HepG2 (cell line): ENCODE measurements around the gene KLF13. TPM values are rescaled to one million over a fixed set of nuclear protein-coding genes. Genes with fewer than 3 reads are reported as not detected.

Source experiments
- BRD4 ChIP-seq: sonication (generic); formaldehyde crosslinking; IDR thresholded peaks from 2 replicates; pipeline ENCODE4 v1.4.0; 2020; ENCODE audit warnings: missing genetic modification reagents
- CBX1 ChIP-seq: IDR thresholded peaks from one replicate; pipeline ENCODE4 v1.6.1; 2016; ENCODE audit warnings: antibody characterized with exemption, low read depth
- DNMT3B ChIP-seq: conservative IDR thresholded peaks from 2 replicates; pipeline ENCODE4 v1.6.1; 2016; ENCODE audit warnings: missing biosample characterization, control low read depth
- EED ChIP-seq: sonication (generic); formaldehyde crosslinking; IDR thresholded peaks from 2 replicates; pipeline ENCODE4 v1.5.0; 2020; ENCODE audit warnings: mild to moderate bottlenecking, missing genetic modification reagents
- HMGA1 ChIP-seq: sonication (generic); formaldehyde crosslinking; conservative IDR thresholded peaks from 2 replicates; pipeline ENCODE4 v1.4.0; 2020; ENCODE audit warnings: missing genetic modification reagents
- HOXA9 ChIP-seq: sonication (generic); formaldehyde crosslinking; IDR thresholded peaks from 2 replicates; pipeline ENCODE4 v1.8.1; 2022; ENCODE audit warnings: missing genetic modification reagents, mild to moderate bottlenecking, moderate library complexity, borderline replicate concordance
- JDP2 ChIP-seq: sonication (generic); formaldehyde crosslinking; IDR thresholded peaks from 2 replicates; pipeline ENCODE4 v1.8.1; 2022; ENCODE audit warnings: missing genetic modification reagents, borderline replicate concordance
- KDM2A ChIP-seq: sonication (generic); formaldehyde crosslinking; IDR thresholded peaks from 2 replicates; pipeline ENCODE4 v1.4.0; 2020; ENCODE audit warnings: low read depth, missing genetic modification reagents, borderline replicate concordance
- MXI1 ChIP-seq: IDR thresholded peaks from 3 replicates; pipeline ENCODE4 v1.6.1; 2012; ENCODE audit warnings: low read depth, low read length, inconsistent platforms, borderline replicate concordance
- SP5 ChIP-seq: IDR thresholded peaks from 2 replicates; pipeline ENCODE4 v1.6.1; 2016; ENCODE audit warnings: low read depth, borderline replicate concordance
- ZBTB34 ChIP-seq: sonication (generic); formaldehyde crosslinking; IDR thresholded peaks from 2 replicates; pipeline ENCODE4 v1.8.0; 2022; ENCODE audit warnings: mild to moderate bottlenecking, missing genetic modification reagents
- ZBTB4 ChIP-seq: sonication (generic); formaldehyde crosslinking; IDR thresholded peaks from 2 replicates; pipeline ENCODE4 v1.4.0; 2020; ENCODE audit warnings: missing genetic modification reagents, mild to moderate bottlenecking, borderline replicate concordance
- ZFY ChIP-seq: sonication (generic); formaldehyde crosslinking; IDR thresholded peaks from 2 replicates; pipeline ENCODE4 v1.4.0; 2020; ENCODE audit warnings: missing genetic modification reagents
- ZNF281 ChIP-seq: sonication (generic); formaldehyde crosslinking; IDR thresholded peaks from 2 replicates; pipeline ENCODE4 v1.4.0; 2020; ENCODE audit warnings: missing genetic modification reagents, borderline replicate concordance
- ZNF496 ChIP-seq: sonication (generic); formaldehyde crosslinking; IDR thresholded peaks from 2 replicates; pipeline ENCODE4 v1.8.1; 2023; ENCODE audit warnings: mild to moderate bottlenecking, moderate library complexity, missing genetic modification reagents; ENCODE audit not compliant: insufficient replicate concordance
- ZNF577 ChIP-seq: sonication (generic); formaldehyde crosslinking; IDR thresholded peaks from 2 replicates; pipeline ENCODE4 v1.4.0; 2020; ENCODE audit warnings: mild to moderate bottlenecking, low read depth, missing genetic modification reagents, borderline replicate concordance
- polyA plus RNA-seq, 8 experiments: library from polyadenylated mRNA; depleted of rRNA in 3 of 8; stranded (reverse) in 7 of 8; unstranded in 1 of 8; fragments of >200 nt; fragmentation: Illumina TruSeq in 4 of 8; extraction: Trizol in 4 of 8; gene quantifications; 2 replicates each; pipeline versions ENCODE4 v1.2.1 to v1.2.3, GENCODE V29; 2011 to 2016; ENCODE audit warnings: low read depth in 4 of 8, missing spikeins in 1 of 8, mixed read lengths in 1 of 8; ENCODE audit not compliant: insufficient read depth in 1 of 8
- total RNA-seq, 5 experiments: library from RNA; depleted of rRNA; stranded (reverse); fragments of >200 nt; fragmentation: Illumina TruSeq; extraction: Trizol; gene quantifications; 2 replicates each; pipeline ENCODE4 v1.2.3, GENCODE V29; 2016; ENCODE audit warnings: low read depth in 1 of 5
- TF ChIP-seq, protein P1 (sequence below): sonication (generic); formaldehyde crosslinking; IDR thresholded peaks from 2 replicates; pipeline ENCODE4 v1.4.0; 2020; ENCODE audit warnings: missing genetic modification reagents

Gene KLF13
- total and polyA plus RNA-seq, 2 of the 13 experiments (the other 11 are each of a cell fraction or from before 2014, with no cell fraction given) = 16.8 to 25.1 TPM

- TF ChIP-seq ZBTB4 (no peak), ZFY (peak; percentile 61), HOXA9 (CRISPR knock-in tag) (no peak), CBX1 (peak; percentile 84), BRD4 (CRISPR knock-in tag) (peak; percentile 58), HMGA1 (CRISPR knock-in tag) (no peak), DNMT3B (CRISPR knock-in tag) (no peak; the same call in 1 of the 2 replicates), KDM2A (CRISPR knock-in tag) (peak; percentile 71), ZNF496 (CRISPR knock-in tag) (no peak), MXI1 (peak; percentile 71; the same call in 1 of the 3 replicates), ZNF577 (no peak), SP5 (CRISPR knock-in tag) (peak; percentile 90), ZNF281 (peak; percentile 36; the same call in 1 of the 2 replicates), JDP2 (CRISPR knock-in tag) (no peak), ZBTB34 (CRISPR knock-in tag) (peak; percentile 92), EED (CRISPR knock-in tag) (0 out of 2 replicates have a peak, but pooled peaks have one; percentile 40)
- TF ChIP-seq, protein P1, sequence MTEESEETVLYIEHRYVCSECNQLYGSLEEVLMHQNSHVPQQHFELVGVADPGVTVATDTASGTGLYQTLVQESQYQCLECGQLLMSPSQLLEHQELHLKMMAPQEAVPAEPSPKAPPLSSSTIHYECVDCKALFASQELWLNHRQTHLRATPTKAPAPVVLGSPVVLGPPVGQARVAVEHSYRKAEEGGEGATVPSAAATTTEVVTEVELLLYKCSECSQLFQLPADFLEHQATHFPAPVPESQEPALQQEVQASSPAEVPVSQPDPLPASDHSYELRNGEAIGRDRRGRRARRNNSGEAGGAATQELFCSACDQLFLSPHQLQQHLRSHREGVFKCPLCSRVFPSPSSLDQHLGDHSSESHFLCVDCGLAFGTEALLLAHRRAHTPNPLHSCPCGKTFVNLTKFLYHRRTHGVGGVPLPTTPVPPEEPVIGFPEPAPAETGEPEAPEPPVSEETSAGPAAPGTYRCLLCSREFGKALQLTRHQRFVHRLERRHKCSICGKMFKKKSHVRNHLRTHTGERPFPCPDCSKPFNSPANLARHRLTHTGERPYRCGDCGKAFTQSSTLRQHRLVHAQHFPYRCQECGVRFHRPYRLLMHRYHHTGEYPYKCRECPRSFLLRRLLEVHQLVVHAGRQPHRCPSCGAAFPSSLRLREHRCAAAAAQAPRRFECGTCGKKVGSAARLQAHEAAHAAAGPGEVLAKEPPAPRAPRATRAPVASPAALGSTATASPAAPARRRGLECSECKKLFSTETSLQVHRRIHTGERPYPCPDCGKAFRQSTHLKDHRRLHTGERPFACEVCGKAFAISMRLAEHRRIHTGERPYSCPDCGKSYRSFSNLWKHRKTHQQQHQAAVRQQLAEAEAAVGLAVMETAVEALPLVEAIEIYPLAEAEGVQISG (CRISPR knock-in tag) = peak; percentile 80
Observed at GRCh38 chr15:31296646-31297574, 29.7 kb upstream of the KLF13 start (continued).
